Dermis microvascular lymphatic vessel endothelial cell (primary cell): ENCODE data around the gene PDE8A. TPM values are rescaled to one million over a fixed set of nuclear protein-coding genes. Genes with fewer than 3 reads are reported as not detected.

Experiments used
- DNase-seq, 2 donors: peaks; one replicate each; pipeline versions ENCODE4 v3.0.0 to v3.0.0-alpha.2; 2010; ENCODE audit warnings: low read depth in 2 of 2
- total RNA-seq: library from RNA; depleted of rRNA; stranded (reverse); fragments of >200 nt; gene quantifications from 2 replicates; pipeline ENCODE4 v1.2.1, GENCODE V29; 2014

Gene PDE8A, protein sequence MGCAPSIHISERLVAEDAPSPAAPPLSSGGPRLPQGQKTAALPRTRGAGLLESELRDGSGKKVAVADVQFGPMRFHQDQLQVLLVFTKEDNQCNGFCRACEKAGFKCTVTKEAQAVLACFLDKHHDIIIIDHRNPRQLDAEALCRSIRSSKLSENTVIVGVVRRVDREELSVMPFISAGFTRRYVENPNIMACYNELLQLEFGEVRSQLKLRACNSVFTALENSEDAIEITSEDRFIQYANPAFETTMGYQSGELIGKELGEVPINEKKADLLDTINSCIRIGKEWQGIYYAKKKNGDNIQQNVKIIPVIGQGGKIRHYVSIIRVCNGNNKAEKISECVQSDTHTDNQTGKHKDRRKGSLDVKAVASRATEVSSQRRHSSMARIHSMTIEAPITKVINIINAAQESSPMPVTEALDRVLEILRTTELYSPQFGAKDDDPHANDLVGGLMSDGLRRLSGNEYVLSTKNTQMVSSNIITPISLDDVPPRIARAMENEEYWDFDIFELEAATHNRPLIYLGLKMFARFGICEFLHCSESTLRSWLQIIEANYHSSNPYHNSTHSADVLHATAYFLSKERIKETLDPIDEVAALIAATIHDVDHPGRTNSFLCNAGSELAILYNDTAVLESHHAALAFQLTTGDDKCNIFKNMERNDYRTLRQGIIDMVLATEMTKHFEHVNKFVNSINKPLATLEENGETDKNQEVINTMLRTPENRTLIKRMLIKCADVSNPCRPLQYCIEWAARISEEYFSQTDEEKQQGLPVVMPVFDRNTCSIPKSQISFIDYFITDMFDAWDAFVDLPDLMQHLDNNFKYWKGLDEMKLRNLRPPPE
- 50.2 and 78.3 TPM in 2 replicates for total RNA-seq

DNA sequence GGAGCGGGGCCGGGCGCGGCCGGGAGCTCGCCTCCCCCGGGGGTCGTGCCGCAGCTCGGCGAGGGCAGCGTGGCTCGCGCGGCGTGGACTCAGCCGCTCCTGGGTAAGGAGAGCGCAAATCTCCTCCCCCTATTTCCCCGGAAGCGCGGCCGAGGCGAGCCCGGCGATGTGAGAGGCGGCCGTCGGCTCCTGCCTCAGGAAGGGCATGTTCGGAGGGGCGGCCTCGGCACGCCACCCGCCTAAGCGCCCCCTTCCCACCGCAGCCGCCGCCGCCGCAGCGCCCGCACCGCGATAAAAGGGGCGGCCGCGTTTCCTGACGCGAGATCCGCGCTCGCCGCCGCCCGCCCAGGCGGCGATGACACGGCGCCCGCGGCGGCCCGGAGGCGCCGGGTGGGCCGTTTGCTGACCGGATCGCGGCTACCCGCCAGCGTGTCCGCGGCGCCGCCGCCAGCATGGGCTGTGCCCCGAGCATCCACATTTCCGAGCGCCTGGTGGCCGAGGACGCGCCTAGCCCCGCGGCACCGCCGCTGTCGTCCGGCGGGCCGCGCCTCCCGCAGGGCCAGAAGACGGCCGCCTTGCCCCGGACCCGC, at the start of gene PDE8A:
Gene PDE8A (plus strand): TSS at position 146 of the 590 bp plus-strand sequence. CDS start 307 bp downstream, at position 453.
- peak in 1 of 2 donors; percentile 69 for DNase-seq

DNA sequence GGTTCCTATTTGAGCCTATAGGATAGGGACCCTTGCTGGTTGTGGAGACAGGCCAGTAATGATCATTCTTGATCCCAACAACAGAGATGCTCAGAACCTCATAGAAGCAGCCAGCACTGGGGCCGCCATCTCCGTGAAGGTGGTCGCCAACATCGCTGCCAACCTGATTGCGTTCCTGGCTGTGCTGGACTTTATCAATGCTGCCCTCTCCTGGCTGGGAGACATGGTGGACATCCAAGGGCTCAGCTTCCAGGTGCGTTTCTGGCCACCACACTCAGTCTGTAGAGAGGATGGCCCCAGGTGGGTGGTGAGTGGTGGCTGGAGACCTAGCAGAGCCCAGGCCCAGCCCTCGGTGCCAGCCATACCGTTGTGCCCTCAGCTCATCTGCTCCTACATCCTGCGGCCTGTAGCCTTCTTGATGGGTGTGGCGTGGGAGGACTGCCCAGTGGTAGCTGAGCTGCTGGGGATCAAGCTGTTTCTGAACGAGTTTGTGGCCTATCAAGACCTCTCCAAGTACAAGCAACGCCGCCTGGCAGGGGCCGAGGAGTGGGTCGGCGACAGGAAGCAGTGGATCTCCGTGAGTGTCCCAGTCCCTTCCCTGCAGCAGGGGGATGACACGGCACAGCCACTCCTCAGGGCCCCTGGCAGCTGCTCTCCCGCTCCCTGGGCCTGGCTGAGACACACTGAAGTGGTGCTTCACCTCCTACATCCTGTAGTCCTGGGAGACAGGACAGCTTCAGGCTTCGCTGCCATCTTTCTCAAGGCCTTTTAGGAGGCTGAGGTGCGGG, 46.5 kb upstream of the PDE8A start:
- DNase-seq: no peak

DNA sequence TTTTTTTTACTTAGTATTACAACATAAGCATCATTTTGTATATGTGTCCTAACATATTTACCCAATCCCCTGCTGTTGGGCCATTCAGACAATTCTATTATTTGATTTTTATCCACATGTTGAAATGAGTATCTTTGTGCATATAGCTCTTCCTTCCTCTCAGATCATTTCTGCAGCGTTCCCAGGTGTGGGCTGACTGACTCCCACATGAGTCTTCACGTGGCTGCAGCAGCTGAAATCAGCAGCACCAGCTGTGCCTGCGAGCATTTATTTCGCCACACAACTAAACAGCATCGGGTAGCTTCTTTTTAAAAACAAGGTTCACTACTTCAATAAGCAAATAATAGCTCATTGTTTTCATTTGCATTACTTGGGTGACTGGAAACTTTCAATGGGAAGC, 44.5 kb upstream of the PDE8A start:
- no peak for DNase-seq

DNA sequence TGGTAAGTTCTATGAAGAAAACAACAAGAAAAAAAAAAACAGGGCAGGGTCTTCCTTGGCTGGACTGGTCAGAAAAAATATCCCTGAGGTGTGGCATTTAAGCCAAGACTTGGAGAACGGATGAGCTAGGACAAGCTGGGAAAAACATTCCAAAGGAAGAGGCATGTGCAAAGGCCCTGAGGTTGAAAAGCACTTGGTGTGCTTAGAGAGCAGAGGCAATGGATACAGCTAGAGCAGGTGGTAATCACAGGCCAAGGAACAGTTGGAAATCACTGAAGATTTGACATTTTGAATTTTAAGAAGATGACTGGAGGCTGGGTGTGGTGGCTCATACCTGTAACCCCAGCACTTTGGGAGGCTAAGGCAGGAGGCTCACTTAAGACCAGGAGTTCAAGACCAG, 42.9 kb upstream of the PDE8A start:
- no peak for DNase-seq

DNA sequence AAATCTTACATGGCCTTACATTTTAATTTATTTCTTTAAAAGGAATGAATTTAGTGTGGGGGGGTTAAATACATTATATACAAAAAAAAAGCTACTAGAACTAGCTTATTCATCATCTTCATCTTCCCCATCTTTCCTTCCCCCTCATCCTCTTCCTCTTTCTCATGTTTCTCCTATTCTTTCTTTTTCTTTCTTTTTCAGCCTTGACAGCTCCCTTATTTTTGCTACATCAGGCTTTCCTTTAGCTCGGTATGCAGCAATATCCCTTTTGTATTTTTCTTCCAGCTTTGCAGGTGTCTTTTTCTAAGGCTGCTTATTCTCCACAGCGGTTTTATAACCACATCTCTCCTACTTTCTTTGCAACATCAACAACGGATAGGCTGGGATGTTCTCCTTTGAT, 41.3 kb upstream of the PDE8A start:
- DNase-seq: no peak

DNA sequence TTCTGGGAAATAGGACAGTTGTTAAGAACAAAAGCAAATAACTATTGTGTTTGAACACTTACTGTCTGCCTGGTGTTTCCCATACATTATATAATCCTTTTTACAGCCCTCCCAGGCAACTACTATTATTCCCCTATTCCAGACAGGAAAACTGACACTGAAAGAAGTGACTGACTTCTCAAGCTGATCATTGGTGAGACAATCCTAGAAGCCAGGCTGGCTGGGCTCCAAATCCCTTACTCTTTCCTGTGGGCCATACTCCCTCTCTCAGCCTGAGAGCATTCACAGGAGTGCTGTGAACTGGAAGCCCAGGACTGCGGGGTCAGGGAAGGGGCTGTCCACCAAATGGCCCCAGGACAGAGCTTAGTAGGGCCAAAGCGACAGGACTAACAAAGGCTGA, 39.2 kb upstream of the PDE8A start:
- DNase-seq: peak in 1 of 2 donors; percentile 19

DNA sequence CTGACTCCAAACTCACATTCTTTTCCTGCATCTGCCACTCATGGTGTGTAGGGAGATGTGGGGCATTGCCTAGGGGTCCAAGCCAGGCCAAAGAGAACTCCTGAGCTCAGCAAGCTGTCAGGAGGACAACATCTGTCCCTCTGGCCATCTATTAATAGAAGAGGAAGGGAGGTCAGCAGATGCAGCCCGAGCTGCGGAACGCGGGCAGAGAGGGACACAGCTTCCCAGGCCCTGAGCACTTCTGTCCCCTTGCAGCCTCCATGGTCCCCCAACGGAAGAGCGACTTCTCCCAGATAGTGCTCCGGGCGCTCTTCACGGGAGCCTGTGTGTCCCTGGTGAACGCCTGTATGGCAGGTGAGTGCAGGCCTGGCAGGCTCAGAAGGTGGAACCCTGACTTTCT, 37.3 kb upstream of the PDE8A start:
- DNase-seq: no peak

DNA sequence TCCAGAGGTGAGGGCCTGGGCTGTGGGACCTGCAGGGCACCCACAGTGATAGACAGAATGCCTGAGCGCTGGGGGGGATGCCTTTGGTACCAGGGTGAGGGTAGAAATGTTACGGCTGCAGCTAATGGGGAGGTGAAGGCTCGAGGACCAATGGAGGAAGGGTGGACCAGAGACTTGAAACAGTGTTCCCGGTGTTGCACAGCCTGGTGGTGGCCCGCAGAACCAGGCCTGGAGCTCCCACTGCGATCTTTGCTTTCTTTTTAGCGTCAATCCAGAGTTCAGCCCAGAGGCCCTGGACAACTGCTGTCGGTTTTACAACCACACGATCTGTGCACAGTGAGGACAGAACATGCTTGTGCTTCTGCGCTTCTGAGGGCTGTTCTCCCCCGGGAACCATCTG, 36.8 kb upstream of the PDE8A start:
- DNase-seq: no peak

DNA sequence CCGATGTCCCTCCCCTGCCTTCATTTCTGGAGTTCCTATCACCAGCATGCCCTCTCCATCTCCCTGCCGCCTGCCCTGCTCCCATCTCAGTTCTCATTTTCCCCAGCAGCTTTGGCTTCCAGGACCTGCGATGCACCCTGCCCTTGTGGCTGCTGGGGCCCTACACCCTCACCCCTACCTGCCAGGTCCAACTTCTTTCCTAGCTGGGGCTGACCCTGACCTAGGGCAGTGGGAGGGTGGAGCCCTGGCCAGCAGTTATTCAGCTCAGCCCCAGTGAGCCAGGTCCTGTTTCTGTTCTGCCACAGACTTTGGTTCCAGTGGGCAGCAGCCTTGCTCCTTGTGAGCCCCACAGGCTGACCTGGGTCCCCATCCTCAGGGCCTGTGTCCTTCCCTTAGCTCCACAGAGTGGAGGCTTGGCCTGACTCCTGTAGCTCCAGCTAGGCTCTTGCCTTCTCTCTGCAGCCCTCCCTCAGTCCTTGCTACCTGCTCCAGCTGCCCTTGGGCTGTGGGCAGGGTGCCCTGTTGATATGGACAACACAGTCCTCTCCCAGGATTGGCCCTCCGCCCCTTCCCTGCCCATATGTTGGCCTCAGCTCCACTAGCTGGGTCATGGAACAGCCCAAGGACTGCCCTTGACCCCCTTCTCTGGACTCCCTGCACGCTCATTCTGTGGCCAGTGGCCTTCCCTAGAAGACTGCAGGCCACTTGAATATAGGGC, 34.7 kb upstream of the PDE8A start:
- no peak for DNase-seq

DNA sequence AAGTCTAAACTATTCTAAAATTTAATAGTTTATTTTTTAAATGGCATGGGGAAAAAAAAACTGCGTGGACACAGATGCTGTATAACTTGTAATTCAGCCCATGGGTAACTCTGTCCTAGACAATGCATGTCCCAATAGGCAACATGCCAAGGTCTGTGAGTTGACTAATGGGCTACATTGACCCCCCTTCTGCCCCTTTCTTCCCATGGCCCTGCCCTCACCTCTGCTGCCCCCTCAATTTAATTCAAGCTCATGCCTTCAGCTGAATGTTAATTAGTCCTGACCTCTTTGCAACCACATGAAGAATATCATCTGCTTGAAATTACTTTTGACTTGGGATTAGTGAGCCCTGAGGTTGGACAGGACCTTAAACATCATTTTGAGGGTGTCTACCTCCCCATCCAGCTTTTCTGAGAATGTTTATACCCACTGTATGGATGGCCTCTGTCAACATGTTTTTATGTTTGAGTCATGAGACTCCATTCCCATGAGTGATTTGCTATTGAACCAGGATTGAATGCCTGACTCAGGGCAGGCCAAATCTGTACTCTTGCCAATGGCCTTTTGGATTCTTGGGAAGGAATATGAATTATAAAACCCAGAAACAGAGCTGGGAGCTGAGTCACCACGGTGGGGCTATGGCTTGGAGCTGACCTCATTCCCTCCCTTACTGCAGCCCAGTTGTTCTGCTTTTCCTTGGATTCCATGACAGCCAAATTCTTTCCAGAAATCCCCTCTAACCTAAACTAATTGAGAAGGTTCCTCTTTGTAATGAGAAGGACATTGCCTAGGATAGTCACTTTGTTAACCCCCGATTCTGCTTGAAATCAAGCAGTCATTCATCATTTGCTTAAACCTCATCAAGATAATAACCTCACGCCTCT, 33.5 kb upstream of the PDE8A start:
- peak; percentile 30 to 87 for DNase-seq

DNA sequence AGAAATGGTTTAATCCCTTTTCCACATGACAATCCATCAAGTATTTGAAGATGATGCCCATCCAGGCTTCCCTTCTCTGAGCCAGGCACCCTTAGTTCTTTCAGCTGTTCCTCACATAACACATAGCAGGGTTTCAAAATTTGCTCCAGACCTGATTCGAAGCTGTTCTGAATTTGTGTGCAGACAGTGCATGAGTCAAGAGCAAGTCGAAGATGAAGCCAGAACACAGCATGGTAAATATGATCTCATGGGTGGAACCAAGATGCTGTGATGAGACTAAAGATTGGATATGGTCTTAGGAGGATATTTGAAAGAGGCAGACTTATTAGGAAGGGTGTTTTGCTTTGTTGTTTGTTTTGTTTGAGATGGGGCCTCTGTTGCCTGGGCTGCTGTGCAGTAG, 32.6 kb upstream of the PDE8A start:
- DNase-seq: no peak

DNA sequence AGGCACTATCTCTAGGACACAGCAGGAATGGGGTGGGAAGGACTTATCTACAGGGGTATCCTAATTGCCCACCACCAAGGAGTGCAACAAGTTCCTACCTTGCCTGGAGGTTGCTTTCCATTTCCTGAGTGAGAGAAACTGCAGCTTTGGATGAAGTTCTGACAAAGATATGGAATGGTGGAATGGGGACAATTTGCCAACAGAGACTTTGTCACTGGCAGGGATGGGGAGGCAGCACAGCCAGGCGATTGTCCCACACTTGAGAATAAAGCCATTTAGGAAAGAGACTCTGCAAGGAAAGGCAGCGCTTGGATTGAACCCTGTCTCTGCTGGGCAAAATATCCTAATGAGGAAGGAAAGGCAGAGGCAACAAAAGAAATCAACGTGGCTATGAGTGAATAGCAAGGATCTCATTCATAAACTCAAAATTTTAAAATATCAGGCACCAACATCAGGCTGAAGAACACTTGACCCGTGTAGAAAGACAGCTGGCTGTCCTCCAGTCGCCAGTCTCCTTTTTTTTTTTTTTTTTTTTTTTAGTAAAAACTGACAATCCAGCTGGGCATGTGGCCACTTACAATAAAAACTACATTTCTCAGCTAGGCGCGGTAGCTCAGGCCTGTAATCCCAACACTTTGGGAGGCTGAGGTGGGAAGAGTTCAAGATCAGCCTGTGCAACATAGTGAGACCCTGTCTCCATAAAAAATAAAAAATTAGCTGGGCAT, 31.6 kb upstream of the PDE8A start:
- DNase-seq: no peak

DNA sequence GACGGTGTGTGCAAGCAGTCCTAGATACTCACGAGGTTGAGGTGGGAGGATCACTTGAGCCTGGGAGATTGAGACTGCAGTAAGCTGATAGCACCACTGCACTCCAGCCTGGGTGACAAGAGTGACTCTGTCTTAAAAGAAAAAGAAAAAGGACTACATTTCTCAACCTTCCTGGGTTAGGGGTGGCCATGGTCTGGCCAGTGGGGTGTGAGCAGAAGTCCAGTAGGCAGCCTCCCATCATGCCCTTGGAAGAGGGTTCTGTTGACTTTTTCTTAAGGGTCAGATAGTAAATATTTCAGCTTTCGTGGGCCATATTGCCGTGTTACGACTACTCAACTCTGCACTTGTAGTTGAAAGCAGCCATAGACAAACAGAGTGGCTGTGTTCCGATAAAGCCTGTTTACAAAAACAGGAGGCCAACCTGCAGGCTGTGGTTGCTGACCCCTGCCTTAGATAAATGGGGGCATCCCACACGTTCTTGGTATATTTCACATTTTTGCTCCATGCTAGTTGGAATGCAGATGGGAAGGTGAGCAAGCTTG, 31.0 kb upstream of the PDE8A start:
- no peak for DNase-seq

DNA sequence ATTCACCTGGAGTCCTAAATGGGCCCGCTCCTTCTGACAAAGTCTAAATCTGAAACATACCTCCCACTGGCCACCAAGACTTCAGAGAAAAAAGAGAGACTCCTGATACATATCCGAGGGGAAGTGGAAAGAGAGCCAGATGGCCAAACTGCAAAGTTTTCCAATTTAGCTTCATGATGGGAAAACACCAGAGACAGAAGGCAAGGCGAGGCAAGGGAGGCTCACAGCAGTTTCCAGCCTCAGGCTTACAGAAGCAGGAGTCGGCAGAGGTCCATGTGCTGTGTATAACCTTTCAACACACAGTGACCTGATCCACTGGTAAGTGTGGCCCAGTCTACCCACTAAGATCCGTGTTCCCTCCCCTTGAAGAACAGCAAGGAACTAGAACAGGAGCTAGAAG, 29.9 kb upstream of the PDE8A start:
- DNase-seq: no peak

DNA sequence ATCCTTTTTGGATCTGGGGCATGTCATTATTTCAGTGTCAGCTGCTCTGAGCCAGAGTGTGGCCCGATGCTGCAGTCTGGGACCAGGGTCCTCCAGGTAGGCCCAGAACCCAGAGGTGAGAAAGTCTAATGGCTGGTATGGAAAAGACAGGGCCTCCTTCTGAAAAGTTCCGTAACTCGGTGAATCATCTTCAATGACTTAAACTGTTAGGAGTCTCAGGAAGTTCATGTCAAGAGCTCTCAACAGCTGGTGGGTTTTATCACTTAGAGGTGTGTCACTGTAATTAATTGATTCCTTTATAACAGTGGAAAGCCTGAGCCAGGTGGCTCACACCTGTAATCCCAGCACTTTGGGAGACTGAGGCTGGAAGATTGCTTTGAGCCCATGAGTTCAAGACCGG, 28.5 kb upstream of the PDE8A start:
- DNase-seq: peak in 1 of 2 donors; percentile 18

DNA sequence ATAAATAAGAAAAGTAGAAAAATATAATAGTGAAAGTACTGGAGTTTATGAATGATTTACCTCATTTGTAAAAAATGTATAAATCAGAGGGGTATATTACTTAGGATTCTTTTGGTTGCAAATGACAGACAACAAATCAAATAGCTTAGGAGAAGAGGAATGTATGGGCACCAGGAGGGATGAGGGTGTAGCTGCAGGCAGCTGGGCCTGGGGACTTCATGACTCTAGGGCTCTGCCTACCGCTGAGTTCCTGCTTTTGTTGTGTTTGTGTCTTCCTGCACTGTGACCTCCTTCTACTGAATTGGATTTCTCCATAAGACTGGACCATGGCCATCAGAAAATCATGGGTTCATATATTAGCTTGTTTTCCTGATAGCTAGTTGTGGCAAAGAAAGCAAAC, 27.9 kb upstream of the PDE8A start:
- DNase-seq: peak in 1 of 2 donors; percentile 12

DNA sequence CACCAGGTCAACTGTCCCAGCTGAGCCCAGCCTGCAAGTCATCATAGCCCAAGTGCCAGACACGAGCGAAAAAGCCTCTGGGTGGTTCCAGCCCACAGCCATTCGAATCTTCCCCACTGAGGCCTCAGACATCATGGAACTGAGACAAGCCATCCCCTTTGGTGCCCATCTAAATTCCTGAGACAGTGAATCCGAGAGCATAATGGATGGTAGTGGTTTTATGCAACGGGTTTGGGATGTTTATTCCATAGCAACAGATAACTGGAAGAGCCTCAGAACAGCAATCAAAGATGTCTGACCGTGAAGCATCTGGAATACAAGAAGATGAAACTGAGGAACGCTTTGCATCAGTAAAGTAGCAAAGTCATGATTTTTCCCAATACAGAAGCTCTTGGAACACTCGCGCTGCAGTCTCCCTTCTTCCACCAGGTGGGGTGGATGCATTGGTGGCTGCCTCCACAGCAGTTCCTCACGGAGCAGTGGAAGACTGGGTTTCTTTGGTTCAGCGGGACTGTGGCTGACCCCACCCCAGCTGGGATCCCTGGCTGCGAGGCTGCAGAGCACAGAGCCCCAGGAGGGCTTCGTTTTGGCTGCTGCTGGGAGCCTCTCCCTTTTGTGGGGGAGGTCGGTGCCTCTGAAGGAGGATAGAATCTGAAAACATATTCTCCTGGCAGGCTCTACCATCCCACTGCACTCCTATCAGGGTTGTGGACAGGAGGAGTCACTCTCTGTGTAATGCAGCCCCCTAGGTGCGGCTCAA, 26.4 kb upstream of the PDE8A start:
- peak; percentile 60 to 85 for DNase-seq

DNA sequence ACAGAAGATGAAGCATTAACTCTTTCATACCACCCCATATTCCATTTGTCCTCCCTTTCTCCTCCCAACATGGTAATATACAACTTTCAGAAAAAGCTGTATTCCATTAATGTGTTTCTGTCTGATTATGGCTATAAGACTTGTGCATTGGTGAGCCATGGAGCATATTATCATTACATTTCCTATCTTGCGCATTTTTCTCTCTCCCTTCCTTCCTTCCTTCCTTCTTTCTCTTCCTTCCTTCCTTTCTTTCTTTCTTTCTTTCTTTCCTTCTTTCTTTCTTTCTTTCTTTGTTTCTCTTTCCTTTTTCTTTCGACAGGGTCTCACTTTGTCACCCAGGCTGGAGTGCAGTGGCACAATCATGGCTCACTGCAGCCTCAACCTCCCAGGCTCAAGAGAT, 25.5 kb upstream of the PDE8A start:
- no peak for DNase-seq
